Suprapubic skin (tissue), 3 donors: ENCODE results near the gene MALRD1.

ENCODE experiments used
- CTCF ChIP-seq, 2 donors: fragments of 200-600 bp in 1 of 2; fragments of 450-650 bp in 1 of 2; sonication (generic) in 1 of 2; IDR thresholded peaks; one replicate each; pipeline ENCODE4 v1.5.1; 2016 to 2019; ENCODE audit warnings: antibody characterized with exemption in 2 of 2, mild to moderate bottlenecking in 1 of 2, moderate library complexity in 1 of 2
- EP300 ChIP-seq: sonication (generic); formaldehyde crosslinking; IDR thresholded peaks from one replicate; pipeline ENCODE4 v1.6.1; 2017; ENCODE audit warnings: antibody characterized with exemption

DNA sequence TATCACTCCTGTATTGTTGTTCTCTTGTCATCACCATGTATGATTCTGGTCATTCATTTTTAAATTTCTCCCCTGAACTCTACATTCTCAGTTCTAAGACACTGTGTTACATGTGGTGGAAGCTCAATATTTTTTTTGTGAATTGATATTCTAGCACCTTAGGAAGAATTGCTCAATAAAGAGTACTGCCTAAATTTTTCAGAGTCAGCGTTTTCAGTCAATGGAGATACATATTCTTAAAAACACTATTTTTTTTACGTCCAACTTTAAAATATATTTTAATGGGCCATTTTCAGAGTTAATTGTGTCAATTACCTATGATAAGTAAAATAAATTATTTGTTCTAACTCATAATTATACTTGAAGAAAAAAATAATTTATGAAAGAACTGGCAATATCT is 557.2 kb downstream of the MALRD1 start:
- no peak for TF ChIP-seq EP300
- TF ChIP-seq CTCF (IDR thresholded peaks at IDR 0.05): no peak
